RPMI7951 (cell line): ENCODE measurements around the gene SIRT5. TPM values are rescaled to one million over a fixed set of nuclear protein-coding genes. Genes with fewer than 3 reads are reported as not detected.

Experiments used
- DNase-seq: peaks from one replicate; pipeline ENCODE4 v3.0.0-alpha.2; 2012; ENCODE audit warnings: low read depth
- total RNA-seq: library from RNA; depleted of rRNA; stranded (reverse); fragments of >200 nt; shearing (Covaris generic); gene quantifications from 2 replicates; pipeline ENCODE4 v1.2.3, GENCODE V29; 2014; rRNA removed

SIRT5 gene
- total RNA-seq, 1 experiment from 2014 or later, result 10.0 TPM

- DNase-seq, result no peak
Observed at GRCh38 chr6:13635948-13636658, 61.7 kb downstream of the SIRT5 start.

GRCh38 chr6:13638014-13638413 lies 63.6 kb downstream of the SIRT5 start:
- no peak for DNase-seq

- DNase-seq, result no peak
Observed at GRCh38 chr6:13638626-13639025, 64.2 kb downstream of the SIRT5 start.

- DNase-seq, result no peak
Observed at GRCh38 chr6:13641315-13641714, 66.9 kb downstream of the SIRT5 start.

GRCh38 chr6:13643125-13643524 lies 68.7 kb downstream of the SIRT5 start:
- DNase-seq, result no peak

GRCh38 chr6:13648850-13649249 lies 74.4 kb downstream of the SIRT5 start:
- no peak for DNase-seq

- DNase-seq, result no peak
Observed at GRCh38 chr6:13649393-13649792, 75.0 kb downstream of the SIRT5 start.

GRCh38 chr6:13653296-13653695 lies 78.9 kb downstream of the SIRT5 start:
- peak; percentile 7 for DNase-seq

GRCh38 chr6:13654496-13654895 lies 80.1 kb downstream of the SIRT5 start:
- no peak for DNase-seq

- DNase-seq, result no peak
Observed at GRCh38 chr6:13655700-13656099, 81.3 kb downstream of the SIRT5 start.

- DNase-seq, result no peak
Observed at GRCh38 chr6:13660273-13660672, 85.9 kb downstream of the SIRT5 start.

- no peak for DNase-seq
Observed at GRCh38 chr6:13660893-13661292, 86.5 kb downstream of the SIRT5 start.

- no peak for DNase-seq
Observed at GRCh38 chr6:13661647-13662046, 87.2 kb downstream of the SIRT5 start.

GRCh38 chr6:13662651-13663334 lies 88.4 kb downstream of the SIRT5 start:
- no peak for DNase-seq

GRCh38 chr6:13663986-13664385 lies 89.6 kb downstream of the SIRT5 start:
- DNase-seq, result no peak

Other genes starting within 250 kb of the SIRT5 start
- gene TBC1D7, start 246.1 kb upstream of the SIRT5 start, total RNA-seq, result 41.9 and 43.9 TPM in 2 replicates
- gene GFOD1, start 87.0 kb upstream of the SIRT5 start, total RNA-seq, result 1.8 TPM in 2 replicates
- gene NOL7, start 40.7 kb downstream of the SIRT5 start, total RNA-seq, result 89.5 and 108 TPM in 2 replicates
- gene RANBP9, start 137.2 kb downstream of the SIRT5 start, total RNA-seq, result 28.6 and 33.0 TPM in 2 replicates
- 23.3 and 23.5 TPM in 2 replicates for gene MCUR1, start 240.0 kb downstream of the SIRT5 start, total RNA-seq